GM21360 (cell line): ENCODE data around the gene FAM118B.
"Not testable (repeated sequence)": the region's sequence is repeated elsewhere in the genome, so short reads cannot be mapped to it uniquely, and the experiment has no call there.

Experiments used
- ATAC-seq: cut with Tn5 transposase; IDR thresholded peaks from one replicate; pipeline ENCODE4 v1.9.1; 2021; ENCODE audit warnings: mild to moderate bottlenecking, moderate library complexity; ENCODE audit not compliant: unreplicated experiment

Gene FAM118B

DNA sequence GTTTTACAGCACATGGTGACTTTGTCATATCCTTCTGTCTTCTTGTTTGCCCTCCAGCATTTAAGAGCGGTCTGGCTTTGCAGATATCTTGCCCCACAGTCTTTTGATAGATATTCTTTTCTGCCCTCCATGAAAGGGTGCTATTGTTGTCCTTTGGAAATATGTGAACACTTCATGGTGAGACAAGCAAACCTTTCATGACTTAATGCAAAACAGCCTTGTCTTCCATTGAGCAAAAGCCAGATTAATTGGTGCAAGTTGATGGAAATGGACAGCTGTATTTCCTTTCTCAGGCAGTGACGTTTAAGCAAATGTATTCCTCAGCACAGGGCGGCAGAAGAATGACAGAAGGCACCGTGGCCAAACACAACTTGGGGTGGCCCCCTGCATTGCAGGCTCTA is 96.7 kb downstream of the FAM118B start:
- no peak for ATAC-seq

DNA sequence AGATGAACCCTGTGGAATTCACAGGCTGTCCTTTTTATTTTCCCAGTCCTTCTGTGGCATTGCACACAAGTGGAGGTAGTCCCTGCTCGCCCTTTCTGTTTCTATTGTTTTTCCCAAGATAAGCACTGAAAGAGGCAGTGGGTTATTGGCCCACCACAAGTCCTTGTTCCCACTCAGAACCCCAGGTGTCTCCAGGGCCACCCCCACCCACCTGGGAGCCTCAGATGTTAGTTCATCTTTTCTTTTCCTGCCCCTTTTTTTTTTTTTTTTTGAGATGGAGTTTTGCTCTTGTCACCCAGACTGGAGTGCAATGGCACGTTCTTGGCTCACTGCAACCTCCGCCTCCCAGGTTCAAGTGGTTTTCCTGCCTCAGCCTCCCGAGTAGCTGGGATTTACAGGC is 97.2 kb downstream of the FAM118B start:
- ATAC-seq, result not testable (repeated sequence)

DNA sequence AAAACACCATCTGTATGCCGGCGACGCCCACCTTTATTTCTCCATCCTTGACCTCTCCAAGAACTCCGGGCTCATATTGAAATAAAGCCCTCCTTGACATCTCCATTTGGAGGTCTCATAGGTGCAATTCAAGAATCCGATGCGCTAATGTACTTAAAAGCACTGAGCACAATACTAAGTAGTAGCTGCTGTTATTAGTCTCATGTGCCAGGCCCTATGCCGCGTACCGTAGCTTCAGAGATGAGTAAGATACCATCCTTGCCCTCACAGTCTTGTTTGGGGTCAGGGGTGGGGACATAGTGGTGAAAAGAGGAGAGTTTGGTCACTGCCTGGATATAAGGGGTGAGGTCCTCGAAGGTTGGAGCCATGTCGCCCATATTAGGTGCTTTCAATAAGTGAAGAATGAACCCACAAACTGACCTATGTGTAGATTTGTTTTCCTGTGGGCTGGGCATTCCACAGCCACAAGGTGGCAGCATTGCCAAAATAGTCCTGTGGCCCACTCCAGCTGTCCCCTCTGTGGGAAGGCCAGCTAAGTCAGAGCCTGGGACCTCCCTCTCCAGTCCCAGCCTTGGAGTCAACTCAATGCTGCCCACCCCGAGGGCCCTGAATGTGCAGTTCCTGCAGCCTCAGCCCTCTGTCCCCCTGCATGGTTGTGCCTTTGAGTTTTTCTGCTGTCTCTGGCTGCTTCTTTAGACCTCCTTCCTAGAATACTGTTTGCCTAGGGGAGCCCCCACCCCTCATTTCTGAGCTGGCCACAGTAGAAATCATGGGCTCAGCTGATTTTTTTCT is 98.8 kb downstream of the FAM118B start:
- no peak for ATAC-seq

- ATAC-seq, result no peak
These were observed 99.4 kb downstream of the FAM118B start for GRCh38 chr11:126310992-126311310.

DNA sequence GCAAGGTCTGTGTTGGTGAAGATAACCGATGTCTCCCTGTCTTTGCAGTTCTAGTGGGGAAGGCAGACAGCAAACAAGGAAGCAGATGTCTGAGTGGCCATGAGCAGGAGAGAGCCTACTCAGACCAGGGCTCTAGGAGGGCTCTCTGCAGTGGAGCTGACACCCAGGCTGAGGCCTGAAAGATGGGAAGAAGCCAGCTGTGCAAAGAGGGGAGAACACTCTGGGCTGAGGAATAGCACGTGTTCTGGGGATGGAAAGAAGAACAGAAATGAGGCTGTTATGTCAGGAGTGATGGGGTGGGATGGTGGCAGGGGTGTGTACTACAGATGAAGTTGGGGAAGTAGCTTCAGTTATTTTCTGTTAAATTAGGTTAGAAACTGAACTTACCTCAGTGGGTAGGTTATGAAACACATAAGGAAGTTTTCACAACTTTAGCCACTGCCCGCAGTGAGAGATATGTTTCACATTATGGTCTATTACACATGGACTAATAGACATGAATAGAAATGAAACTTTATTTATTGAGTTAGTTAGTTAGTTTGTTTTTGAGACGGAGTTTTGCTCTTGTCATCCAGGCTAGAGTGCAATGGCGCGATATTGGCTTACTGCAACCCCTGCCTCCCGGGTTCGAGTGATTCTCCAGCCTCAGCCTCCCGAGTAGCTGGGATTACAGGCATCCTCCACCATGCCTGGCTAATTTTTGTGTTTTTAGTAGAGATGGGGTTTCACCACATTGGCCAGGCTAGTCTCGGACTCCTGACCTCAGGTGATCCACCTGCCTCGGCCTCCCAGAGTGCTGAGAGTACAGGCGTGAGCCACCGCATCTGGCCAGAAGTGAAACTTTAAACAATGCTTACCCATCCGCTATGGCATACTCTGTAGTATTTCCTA is 100.1 kb downstream of the FAM118B start:
- peak; percentile 83 for ATAC-seq
